GM19035 (cell line): Measurements from ENCODE around the gene PLCG1.

Experiments used
- ATAC-seq: cut with Tn5 transposase; IDR thresholded peaks from one replicate; pipeline ENCODE4 v1.9.1; 2021; ENCODE audit not compliant: unreplicated experiment

PLCG1 gene

DNA sequence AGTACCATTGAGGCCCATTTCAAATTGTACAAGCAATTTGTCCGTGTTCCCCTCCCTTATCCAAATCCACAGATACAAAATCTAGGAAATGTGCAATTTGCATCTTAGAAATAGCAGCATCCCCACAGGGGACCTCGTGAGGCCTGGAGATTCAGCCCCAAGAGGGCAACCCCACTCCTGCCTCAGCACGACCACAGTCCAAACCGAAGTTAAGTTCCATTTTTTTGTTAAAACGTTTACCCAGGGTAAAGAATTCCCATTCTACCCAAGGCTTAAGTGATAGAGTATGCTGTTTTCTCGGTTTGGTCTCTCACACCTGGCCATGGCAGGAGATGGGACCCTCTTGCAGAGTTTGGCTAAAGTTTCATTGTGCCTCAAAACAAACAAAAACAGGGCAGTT, 41.2 kb downstream of the PLCG1 start:
- ATAC-seq: no peak

DNA sequence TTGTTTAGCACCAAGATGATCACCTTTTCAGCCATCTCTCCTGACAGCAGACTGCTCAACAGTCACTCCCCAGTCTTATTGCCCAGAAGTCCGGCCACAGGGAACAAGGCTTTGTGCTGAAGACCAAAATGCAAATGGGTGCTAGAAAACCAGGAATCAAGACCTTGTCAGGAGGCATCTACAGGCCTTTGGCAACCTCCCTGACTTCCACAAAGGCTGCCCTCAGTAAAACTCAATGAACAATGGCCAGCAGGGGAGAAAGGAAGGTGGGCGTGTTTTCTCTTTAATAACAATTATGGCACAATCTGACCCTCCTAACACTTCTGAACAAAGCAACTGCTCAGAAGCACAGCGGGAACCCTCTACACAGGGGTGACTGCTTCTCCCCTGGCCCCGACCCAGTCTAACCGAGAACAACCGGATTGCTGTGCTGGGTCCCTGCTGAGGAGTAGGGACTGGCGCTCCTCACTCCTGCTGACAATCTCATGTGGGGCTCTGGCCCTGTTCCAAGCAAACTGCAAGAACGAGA, 41.6 kb downstream of the PLCG1 start:
- ATAC-seq: no peak

DNA sequence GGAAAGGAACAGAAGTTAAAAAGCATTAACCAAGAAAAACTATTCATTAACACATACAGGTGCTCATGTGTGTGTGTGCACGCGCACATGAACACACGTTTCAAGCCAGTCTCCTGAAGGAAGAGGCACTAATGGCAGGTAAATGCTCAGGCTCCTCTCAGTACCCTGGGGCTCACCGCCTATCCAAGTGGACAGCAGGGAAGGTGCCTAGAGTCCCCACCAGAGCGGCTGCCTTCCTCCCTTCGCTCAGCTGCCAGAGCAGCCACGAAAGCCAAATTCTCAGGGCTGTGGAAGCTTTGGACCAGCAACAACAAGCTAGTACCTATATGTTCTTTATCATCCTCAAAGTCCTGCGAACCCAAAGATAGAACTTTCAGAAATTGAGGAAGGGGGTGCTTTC, 42.6 kb downstream of the PLCG1 start:
- ATAC-seq: no peak

DNA sequence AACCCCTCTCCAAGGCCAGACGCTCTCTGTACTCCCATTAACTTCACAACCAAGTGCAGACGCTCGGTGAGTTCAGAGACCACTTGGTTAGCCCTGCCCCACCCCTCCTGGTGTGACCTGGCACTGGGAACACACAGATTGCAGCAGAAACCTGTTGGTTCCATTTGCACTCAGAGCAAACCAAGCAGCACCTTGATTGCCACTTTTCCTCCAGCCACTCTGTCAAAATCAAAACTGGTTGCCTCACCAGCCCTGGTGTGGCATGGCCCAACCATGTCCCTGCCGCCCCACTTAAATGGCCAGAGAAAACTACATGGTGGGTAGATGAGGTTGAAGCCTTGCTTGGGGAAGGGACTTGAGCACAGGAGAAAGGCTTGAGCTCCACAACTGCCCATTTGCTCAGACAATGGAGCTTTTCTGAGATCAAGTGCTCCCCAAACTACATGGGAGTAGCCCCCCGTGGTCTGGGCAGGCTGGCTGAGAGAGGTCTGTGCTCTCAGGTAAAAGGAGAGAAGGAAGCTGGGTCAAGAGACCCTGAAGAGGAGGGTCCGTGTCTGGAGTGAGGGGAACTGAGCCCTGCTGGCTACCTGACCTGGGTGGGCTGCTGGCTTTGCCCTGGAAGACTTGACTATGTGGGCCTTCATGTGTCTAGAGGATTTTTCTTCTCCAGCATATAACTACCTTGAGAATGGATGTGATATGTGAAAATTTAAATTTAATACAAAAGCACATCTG, 43.4 kb downstream of the PLCG1 start:
- no peak for ATAC-seq

DNA sequence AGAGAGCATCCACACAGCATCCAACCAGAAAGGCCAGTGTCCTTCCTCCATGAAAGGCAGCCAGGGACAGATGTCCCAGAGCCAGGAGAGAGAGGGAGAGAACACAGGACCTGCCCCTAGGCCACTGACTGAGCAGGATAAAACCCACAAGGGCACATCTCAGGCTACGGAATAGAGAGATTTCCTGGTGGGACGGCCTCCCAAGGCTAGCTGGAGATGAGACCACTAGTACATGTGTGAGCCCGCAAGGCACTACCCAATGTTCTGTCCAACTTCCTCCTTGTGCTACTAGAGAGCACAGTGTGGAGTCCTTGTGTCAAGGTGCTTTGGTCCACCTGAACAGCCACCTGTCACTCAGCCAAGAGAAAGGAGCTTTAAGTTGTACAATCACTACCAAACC, 44.2 kb downstream of the PLCG1 start:
- no peak for ATAC-seq

DNA sequence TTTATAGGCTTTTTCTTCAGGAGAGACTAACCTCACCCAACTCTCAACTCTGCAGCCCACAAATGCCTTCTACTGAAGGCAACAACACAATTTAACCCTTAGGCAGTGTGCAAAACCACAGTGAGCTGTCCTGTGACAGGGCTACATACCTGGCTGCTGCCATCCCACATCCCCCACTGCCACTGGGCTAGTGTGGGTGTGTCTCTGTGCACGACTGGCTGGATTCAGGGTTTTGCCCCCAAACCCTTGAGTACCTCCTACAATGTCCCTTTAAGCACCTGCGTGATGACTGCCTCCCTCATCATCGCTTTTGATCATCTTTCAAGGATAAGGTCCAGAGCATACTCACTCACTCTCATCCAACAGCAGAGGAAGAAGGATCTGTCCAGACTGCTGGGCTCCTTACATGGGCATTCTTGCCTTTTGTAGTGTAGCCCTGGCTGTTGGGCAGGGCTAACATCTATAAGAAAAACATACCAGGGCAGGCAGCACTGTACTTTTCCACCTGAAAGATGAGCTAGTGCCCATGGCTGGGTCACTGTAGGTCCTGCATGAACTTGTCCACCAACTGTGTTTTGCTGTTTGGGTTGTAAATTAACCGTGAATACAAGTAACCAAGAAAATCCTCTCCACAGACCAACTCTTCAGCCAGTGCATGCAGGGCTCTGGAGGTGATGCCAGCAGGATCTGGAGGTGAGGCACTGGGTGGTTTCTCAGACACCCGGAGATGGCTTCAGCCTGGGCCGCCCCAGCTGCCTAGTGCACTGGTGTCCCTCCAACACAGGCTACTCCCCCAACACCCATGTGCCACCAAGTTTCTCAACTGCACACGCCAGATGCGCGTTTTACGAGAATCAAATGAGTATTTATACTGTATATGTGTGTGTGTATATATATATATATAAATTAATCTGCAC, 45.2 kb downstream of the PLCG1 start:
- no peak for ATAC-seq

DNA sequence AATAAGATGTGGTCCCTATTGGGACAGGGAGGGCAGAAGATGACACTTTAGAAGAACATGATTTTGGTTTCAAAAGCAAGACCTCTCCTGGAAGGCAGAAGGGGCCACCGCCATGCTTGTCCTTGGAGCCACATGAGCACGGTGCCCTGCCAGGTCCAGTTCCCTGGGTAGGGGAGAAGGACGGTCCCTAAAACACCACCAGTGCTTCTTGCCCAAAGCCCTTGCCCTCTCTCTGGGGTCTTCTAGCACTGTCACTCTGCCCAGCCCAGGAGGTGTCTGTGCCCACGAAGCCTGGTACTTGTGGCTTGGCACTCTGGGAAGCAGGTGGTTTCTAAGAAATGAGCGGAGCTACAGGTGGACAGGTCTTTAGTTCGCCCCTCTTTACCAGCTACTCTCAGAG, 46.0 kb downstream of the PLCG1 start:
- no peak for ATAC-seq

DNA sequence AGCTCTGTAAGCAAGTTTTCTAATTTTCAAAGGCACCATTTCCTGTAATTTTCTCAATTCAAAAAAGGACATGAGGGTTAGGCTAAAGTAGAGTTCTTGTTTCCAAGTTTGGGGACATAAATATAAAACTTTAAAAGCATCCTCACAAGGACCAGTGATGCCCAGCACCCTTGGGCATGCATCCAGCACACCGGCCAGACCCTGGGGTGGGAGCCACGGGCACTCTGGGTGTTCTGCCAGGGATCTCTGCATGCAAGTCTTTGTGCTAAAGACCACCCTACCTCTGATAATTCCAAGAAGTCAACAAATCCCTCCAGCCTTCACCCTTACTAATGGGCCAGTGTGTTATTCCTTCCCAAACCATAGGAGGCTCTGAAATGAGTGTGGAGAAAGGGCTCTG, 46.5 kb downstream of the PLCG1 start:
- ATAC-seq: no peak

DNA sequence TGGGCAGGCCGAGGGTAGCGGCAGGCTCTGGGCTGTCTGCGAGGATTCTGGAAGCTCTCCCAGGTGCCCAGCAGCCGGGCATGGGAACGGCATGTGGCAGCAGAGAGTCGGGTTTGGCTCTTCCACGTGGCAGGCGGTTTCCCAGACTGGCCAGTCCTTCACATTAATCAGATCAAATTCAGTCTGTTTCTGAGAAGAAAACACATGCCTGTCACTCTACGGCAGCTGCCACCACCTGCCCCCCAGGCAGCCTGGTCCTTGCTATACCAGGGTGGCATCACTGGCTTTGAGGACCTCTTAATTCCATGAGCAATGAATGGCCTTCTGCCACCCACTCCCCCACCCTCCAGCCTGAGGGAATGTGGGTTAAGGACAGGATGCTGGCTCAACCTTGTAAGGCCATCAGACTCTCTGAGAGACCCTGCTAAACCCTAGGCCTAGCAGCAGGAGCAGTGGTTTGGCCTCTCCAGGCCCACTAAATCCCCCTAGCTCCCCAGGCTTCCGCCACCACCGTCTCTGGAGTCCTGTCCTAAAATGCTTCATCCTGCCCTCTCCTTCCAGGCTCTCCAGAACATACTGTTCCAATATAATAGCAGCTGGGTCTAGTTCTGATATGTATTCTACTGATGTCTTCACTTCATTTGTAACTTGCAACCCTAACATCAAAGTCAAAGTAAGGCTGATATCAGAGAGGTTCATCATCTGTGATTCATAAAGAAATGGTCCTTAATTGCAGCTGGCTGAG, 47.8 kb downstream of the PLCG1 start:
- no peak for ATAC-seq

DNA sequence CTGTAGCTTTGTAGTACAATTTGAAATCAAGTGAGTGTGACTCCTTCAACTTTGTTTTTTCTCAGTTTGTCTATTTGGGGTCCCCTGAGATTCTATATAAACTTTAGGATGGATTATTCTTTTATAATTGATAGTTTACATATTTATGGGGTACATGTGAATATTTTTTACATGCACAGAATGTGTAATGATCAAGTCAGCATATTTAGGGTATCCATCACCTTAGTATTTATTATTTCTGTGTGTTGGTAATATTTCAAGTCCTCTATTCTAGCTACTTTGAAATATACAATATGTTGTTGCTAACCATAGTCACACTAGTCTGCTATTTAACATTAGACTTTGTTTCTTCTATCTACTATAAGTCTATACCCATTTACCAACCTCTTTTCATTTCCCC, 50.3 kb downstream of the PLCG1 start:
- ATAC-seq: no peak

DNA sequence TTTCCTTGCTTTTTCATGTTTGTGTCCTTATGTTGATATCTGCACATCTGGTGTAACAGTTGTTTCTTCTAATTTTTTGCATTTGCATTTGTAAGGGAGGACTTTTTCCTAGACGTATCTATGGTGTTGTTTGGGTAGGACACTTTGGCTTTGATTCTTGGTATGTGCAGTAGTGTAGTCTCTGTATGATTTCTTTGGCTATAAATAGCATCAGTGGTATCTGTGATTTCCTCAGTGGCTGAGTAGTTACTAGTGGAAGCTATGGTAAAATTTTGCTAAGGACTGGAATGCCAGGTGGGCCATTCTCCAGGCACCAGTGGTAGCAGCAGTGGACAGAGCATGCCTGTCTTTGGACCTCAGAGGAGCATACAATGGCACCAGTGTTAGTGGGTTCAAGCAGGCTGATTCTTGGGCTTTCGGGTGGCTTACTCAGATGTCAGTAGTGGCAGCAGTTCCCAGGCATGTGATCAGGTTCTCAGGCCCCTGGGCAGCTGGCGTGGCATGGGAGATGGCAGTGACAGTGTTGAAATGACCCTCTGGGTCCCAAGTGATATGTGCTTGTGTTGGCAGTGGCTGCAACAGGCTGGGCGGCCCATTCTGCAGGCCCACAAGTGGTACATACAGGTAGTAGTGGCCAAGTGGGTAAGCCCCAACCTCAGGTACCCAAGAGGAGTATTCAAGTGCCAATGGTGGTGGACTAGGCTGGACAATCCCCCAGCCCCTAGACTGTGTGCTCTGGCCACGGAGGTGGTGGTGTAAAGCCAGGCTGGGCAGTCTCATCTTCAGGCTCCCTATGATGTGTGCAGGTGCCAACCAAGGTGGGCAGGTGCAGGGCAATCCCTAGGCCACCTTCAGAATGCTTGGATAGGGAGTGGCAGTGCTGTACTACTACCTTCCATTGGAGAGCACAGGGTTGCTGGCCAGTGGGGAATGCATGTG, 54.5 kb downstream of the PLCG1 start:
- ATAC-seq: no peak

DNA sequence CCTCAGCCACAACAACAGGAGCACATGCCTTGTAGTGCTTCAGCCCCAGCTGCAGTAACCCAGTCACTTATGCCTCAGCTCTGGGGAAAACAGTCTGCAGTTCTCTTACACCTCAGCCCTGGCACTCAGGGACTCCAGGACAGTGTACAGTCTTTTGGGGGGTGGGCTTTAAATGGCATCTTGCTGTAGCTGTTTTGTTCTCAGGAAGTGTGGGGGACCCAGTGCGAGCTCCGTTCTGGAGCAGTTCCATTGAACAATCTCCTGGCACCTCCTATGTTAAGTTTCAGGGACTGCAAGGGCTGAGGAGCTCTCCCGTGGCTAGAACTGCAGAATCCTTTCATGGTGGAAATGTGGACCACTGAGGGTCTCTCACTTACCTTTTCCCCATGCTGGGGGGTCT, 55.2 kb downstream of the PLCG1 start:
- no peak for ATAC-seq

DNA sequence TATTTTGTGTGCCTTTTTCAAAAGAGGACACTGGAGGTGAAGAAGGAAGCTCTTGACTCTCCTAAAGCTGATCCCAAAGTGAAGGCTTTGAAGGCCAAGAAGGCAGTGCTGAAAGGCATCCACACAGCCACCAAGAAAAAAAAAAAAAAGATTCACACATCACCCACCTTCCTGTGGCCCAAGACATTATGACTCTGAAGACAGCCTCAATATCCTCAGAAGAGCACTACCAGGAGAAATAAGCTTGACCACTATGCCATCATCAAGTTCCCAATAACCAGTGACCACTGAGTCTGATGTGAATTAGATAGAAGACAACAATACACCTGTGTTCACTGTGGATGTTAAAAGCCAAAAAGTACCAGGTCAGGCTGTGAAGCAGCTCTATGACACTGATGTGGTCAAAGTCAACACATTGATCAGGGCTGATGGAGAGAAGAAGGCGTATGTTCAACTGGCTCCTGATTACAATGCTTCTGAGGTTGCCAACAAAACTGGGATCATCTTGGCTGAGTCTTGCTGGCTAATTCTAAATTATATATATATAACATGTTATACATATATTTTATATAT, 59.4 kb downstream of the PLCG1 start:
- ATAC-seq: no peak

DNA sequence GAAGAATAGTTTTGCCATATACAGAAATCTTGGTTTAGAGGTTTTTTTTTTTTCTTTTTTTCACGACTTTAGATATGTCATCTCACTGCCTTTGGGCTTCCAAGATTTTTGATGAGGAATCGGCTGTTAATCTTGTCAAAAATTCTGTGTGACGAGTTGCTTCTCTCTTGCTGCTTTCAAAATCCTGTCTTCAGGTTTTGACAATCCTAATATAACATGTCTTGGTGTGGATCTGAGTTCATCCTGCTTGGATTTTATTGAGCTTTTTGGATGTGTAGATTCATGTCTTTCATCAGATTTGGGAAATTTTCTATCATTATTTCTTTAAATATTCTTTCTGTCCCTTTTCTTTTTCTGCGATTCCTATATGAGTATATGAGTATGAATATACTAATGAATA, 61.1 kb downstream of the PLCG1 start:
- no peak for ATAC-seq

DNA sequence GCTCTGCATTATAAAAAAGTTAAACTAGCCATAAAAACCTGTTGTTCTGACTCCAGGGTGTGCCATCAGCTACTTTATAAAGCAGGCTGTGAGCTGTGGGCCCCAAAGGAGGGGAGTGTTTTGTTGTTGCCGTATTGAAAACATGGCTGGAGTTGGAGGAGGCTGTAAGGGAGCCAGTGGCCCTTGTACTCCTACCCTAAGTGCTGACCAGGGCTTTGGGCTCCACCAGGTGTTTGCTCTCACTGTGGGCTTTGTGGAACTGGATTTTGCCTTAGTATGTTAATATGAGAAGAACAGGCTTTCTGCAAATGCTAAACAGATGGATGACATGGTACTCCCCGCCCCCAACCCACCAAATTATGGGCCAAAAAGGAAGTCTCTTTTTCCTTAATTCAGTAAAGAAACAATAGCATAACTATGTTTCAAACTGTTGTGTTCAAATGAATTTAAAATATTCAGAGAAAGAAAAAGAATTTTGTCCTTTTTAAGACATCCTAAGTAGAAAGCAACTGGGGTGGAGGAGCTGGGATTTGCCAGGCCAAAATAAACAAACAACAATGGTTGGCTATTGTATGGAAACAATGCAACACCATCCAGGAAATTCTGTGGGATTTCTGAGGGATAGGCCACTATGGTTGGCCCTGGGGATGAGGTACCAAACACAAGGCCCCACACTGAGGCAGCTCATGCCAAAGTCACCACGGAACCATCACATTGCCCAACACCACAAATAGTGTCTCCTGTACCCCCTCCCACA, 63.3 kb downstream of the PLCG1 start:
- no peak for ATAC-seq

DNA sequence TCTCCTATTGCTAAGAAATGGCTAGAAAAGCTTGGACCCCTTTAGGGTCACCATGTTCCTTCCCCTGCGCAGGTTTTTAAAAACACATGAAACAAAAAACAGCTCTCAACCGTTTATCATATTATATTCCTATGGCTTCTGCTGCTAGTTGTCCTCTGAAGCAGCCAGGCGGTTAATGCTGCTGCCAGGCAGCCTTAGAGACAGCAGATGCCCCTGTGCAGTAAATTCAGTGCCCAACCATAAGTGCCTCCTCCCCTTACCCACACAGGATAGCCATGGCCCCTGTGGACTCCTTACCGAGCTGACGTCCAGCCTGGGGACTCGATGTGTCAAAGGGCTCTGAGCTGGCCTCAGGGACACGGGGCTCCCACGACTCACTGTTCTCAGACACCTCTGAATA, 64.4 kb downstream of the PLCG1 start:
- no peak for ATAC-seq

DNA sequence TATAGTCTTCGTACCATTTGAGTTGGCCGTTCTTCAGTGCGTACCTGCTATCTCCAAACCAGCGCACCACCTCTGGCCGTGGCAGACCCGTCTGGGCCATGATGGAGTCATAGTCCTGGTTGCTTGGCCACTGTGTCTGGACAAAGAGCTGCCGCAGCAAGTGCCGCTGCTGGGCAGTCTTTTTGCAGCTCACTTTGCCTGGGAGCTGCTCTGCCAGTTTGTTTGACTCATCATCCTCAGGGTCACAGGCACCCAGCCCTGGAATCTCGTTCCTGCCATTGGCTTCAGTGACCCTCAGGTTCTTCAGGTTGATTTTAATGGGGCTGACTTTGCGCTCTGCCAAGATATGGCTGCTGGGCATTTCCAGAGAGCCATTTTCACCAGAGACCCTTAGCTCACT, 65.1 kb downstream of the PLCG1 start:
- no peak for ATAC-seq

DNA sequence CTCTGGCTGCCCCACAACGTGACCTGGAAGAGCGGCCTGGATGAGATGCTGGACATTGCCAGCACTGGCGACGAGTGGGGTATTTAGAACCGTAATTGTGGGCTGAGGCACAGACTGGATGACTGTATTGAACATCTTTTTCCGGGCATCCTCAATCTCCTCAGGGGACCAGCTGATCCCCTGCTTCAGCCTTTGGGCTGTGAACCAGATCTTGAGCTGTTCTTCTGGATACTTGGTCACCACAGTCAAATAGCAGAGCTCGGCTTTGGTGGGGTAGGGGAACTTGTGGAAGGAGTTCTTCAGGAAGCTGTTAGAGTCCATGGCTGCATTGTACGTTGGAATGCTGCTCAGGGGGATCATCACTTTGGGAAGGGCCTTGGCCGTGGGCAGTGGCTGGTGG, 66.3 kb downstream of the PLCG1 start:
- no peak for ATAC-seq
